Loucy (cell line): ENCODE data around the gene FAM53B.

Experiments used
- CTCF ChIP-seq: fragments of 200-600 bp; sonication (generic); conservative IDR thresholded peaks from 2 replicates; pipeline ENCODE4 v1.5.1; 2014; ENCODE audit warnings: mild to moderate bottlenecking, antibody characterized with exemption, low read length
- EZH2phosphoT487 ChIP-seq: fragments of 200-600 bp; IDR thresholded peaks from 2 replicates; pipeline ENCODE4 v1.6.1; 2018; ENCODE audit warnings: antibody characterized with exemption, mild to moderate bottlenecking, moderate library complexity, borderline replicate concordance

GRCh38 chr10:124708246-124708779, 35.9 kb downstream of the FAM53B start:
- TF ChIP-seq CTCF (no peak), EZH2phosphoT487 (no peak)
